GM18517 (cell line): ENCODE data around the gene SORL1.
"Not testable (repeated sequence)": the region's sequence is repeated elsewhere in the genome, so short reads cannot be mapped to it uniquely, and the experiment has no call there.

Experiments used
- ATAC-seq: cut with Tn5 transposase; IDR thresholded peaks from one replicate; pipeline ENCODE4 v1.9.1; 2021; ENCODE audit warnings: mild to moderate bottlenecking, moderate library complexity; ENCODE audit not compliant: unreplicated experiment

The SORL1 gene

DNA sequence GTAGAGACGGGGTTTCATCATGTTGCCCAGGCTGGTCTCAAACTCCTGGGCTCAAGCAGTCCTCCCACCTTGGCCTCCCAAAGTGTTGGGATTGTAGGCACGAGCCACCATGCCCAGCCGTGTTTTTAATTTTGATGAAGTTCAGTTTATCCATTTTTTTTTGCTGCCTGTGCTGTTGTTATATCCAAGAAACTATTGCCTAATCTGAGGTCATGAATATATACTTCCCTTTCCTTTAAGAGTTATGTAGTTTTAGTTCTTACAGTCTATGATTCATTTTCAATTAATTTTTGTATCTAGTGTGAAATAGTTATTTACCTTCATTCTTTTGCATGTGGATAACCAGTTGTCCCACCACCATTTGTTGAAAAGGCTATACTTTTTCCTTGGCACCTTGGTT is 50.9 kb downstream of the SORL1 start:
- ATAC-seq, result no peak

DNA sequence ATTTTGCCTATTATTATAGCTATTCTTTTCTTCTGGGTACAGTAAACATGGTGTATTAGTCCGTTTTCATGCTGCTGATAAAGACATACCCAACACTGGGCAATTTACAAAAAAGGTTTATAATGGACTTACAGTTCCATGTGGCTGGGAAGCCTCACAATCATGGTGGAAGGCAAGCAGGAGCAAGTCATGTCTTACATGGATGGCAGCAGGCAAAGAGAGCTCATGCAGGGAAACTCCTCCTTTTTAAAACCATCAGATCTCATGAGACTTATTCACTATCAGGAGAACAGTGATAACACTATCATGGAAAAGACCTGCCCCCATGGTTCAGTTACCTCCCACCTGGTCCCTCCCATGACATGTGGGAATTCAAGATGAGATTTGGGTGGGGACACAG is 54.1 kb downstream of the SORL1 start:
- not testable (repeated sequence) for ATAC-seq

GRCh38 chr11:121508449-121508848 is 56.3 kb downstream of the SORL1 start:
- no peak for ATAC-seq

DNA sequence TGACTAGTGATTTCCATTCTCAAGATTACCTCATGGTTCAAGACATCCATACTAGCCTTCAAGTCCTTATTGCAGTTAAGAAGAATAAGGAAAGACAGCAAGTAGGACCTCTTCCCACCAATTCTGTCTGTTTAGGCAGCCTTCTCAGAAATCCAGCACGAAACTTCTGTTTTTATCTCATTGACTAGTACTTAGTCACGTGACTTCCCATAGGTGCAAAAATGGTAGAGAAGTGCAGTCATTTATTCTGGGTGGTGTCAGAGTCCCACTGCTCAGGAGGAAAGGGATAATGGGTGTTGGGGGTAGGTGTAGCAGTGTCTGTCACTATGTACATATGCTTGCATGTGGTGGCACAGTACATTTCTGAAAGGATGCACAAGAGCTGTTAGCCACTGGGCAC is 58.3 kb downstream of the SORL1 start:
- ATAC-seq, result no peak

GRCh38 chr11:121512468-121513465 is 60.7 kb downstream of the SORL1 start:
- no peak for ATAC-seq

GRCh38 chr11:121513807-121514206 is 61.7 kb downstream of the SORL1 start:
- no peak for ATAC-seq

- no peak for ATAC-seq
These were observed 62.6 kb downstream of the SORL1 start for GRCh38 chr11:121514432-121515334.

GRCh38 chr11:121515335-121515671 is 63.2 kb downstream of the SORL1 start:
- no peak for ATAC-seq

DNA sequence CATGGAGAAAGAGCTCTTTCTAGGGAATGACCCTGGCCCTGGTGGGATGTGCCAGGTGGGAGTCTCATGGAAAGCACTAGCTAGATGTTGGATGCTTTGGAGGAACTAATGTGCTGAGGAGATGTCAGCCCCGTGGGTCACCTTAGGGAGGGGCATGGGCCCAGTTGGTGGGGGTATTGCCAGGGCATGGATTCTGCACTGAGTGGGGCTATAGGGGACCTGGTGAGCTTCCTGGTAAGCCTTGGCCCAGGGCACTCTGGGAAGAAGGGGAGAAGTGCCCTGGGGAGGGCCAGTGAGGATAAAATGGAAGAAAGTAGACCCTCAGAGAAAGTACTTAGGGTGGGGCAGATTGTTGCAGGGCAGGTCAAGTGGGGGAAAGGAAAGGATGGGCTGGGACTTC is 65.9 kb downstream of the SORL1 start:
- no peak for ATAC-seq

GRCh38 chr11:121520243-121521144 is 68.4 kb downstream of the SORL1 start:
- ATAC-seq, result no peak

- no peak for ATAC-seq
These were observed 69.3 kb downstream of the SORL1 start for GRCh38 chr11:121521145-121522042.

- no peak for ATAC-seq
These were observed 70.2 kb downstream of the SORL1 start for GRCh38 chr11:121522043-121522941.

DNA sequence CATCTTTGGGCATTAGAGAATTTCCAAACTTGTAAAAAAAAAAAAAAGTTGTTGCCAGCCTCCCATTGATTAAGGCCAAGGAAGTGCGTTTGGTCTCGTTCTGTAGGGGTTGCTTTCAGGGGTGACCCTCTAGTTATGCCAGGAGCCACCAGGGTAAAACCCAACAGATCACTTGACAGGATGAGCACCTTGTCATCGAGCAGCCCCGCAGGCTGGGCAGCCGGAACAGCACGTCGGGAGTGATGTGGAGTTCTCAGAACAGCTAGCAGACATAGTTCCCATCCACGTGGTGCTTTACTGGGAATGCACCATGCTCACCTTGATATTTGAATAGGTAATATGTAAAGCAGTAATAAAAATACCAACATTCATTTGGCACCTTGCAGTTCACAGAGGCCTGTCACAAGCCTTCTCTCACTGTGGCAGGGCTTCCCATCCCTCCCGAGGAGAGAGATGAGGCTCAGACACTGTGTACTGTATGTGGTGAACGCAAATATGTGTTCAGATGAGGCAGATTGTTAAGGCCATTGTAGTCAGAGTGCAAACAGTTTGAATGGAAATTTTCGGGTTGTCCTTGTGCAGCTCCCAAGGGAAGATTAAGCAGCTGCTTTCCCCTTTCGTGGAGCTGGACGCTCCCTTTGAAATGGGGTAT is 71.6 kb downstream of the SORL1 start:
- no peak for ATAC-seq

DNA sequence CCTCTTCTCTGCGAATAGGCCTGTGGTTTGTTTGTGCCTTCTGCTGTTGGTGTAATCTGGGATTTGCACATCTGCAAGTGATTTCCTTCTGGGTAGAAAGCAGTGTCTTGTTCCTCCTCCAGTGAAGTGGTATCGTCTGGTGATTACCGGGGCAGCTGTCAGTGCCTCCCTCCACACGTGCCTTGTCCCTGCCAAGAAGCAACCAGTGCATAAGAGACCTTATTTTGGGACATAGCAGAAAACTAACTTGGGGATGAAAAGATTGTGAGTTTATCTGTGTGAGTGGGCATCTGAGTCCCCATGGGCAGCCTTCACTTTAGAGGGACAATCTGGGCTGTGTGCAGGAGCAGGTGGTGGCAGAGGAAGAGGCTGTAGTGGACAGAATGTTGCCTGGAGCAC is 72.1 kb downstream of the SORL1 start:
- no peak for ATAC-seq

DNA sequence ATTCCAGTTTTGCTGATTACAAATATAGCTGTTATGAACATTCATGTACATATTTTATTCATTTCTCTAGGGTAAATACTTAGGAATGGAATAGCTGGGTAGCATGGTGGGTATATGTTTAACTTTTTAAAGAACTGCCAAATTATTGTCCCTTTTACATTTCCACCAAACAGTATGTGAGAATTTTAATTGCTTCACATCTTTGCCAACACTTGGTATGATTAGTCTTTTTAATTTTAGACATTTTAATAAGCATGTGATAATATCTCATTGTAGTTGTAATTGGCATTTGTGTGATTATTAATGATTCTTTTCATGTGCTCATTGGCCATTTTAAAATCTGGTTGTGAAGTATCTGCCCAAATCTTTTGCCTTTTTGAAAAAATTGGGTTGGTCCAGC is 73.3 kb downstream of the SORL1 start:
- no peak for ATAC-seq

DNA sequence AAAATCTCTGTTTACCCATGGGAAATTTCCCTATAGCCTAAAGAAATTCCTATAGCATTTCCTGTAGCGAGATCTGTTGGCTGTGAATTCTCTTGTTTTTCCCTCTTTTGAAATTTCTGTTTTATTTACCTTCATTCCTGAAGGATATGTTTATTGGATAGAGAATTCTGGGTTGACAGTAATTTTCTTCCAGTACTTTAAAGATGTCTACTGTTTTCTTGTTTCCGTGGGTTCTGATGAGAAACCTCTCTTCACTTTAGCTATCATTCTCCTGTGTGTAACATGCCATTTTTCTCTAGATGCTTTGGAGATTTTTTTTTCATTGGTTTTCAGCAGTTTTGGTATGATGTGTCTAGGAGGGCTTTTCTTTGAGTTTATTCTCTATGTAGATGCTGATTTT is 78.1 kb downstream of the SORL1 start:
- no peak for ATAC-seq

- ATAC-seq, result no peak
These were observed 81.5 kb downstream of the SORL1 start for GRCh38 chr11:121533601-121534000.
